ENCODE measurements around the gene JADE1.

- no peak for TF ChIP-seq SUZ12 (IDR thresholded peaks at IDR 0.05; ENCODE audit: extremely low read depth, insufficient read depth, insufficient read length)
- TF ChIP-seq YY1 (IDR thresholded peaks at IDR 0.05; ENCODE audit: insufficient read depth, insufficient read length) = no peak
- TF ChIP-seq ZNF274 (IDR thresholded peaks at IDR 0.05; ENCODE audit: low read depth, low read length) = no peak
Measured at GRCh38 chr4:128917781-128918180, 108.3 kb downstream of the JADE1 start.
